Esophagus (tissue), 2 donors: Measurements from ENCODE around the gene WARS2. TPM values are rescaled to one million over a fixed set of nuclear protein-coding genes. Genes with fewer than 3 reads are reported as not detected.
A peak's percentile ranks its signal among the peaks of the same experiment; 100 is the strongest.
"Not testable (repeated sequence)": the region's sequence is repeated elsewhere in the genome, so short reads cannot be mapped to it uniquely, and the experiment has no call there.

ENCODE experiments used
- H3K27ac ChIP-seq, 2 donors: one replicate each; pipeline ENCODE4 v1.5.1; 2013; ENCODE audit warnings: low read depth in 2 of 2, mild to moderate bottlenecking in 2 of 2, inconsistent platforms in 1 of 2, low read length in 1 of 2, moderate library complexity in 1 of 2
- H3K27me3 ChIP-seq, 2 donors: one replicate each; pipeline ENCODE4 v1.6.1; 2013; ENCODE audit warnings: low read length in 2 of 2, control low read depth in 1 of 2, mild to moderate bottlenecking in 1 of 2; ENCODE audit not compliant: insufficient read depth in 2 of 2, control insufficient read depth in 1 of 2
- H3K36me3 ChIP-seq, 2 donors: one replicate each; pipeline ENCODE4 v1.6.1; 2013; ENCODE audit warnings: low read length in 1 of 2; ENCODE audit not compliant: control insufficient read depth in 2 of 2, insufficient read depth in 2 of 2
- H3K4me1 ChIP-seq, 2 donors: one replicate each; pipeline ENCODE4 v1.6.1; 2013; ENCODE audit warnings: low read length in 1 of 2; ENCODE audit not compliant: control insufficient read depth in 2 of 2, insufficient read depth in 2 of 2
- H3K4me3 ChIP-seq, 2 donors: one replicate each; pipeline ENCODE4 v1.5.1; 2013; ENCODE audit warnings: low read length in 2 of 2, mild to moderate bottlenecking in 2 of 2, low read depth in 1 of 2, moderate library complexity in 1 of 2
- H3K9me3 ChIP-seq, 2 donors: one replicate each; pipeline ENCODE4 v1.6.1; 2013; ENCODE audit warnings: mild to moderate bottlenecking in 2 of 2, low read depth in 1 of 2, low read length in 1 of 2, moderate library complexity in 1 of 2; ENCODE audit not compliant: control insufficient read depth in 2 of 2, insufficient read depth in 1 of 2
- WGBS, 2 donors: extraction: QIAGEN DNeasy Blood & Tissue Kit; methylation state at CpG; one replicate each; pipeline ENCODE4 v1.1.7; 2013; 5-methylcytosine and 5-hydroxymethylcytosine counted together
- polyA plus RNA-seq, 2 donors: library from polyadenylated mRNA; stranded (reverse); fragments of 200-250 nt; gene quantifications; one replicate each; pipeline ENCODE4 v1.2.3, GENCODE V29; 2013
- donor health status: healthy with polysubstance abuse.
- donor health status: Bipolar disorder and iron deficiency.

Gene WARS2
- 1 to 10 TPM; 3.4 to 5.0 TPM for polyA plus RNA-seq

DNA sequence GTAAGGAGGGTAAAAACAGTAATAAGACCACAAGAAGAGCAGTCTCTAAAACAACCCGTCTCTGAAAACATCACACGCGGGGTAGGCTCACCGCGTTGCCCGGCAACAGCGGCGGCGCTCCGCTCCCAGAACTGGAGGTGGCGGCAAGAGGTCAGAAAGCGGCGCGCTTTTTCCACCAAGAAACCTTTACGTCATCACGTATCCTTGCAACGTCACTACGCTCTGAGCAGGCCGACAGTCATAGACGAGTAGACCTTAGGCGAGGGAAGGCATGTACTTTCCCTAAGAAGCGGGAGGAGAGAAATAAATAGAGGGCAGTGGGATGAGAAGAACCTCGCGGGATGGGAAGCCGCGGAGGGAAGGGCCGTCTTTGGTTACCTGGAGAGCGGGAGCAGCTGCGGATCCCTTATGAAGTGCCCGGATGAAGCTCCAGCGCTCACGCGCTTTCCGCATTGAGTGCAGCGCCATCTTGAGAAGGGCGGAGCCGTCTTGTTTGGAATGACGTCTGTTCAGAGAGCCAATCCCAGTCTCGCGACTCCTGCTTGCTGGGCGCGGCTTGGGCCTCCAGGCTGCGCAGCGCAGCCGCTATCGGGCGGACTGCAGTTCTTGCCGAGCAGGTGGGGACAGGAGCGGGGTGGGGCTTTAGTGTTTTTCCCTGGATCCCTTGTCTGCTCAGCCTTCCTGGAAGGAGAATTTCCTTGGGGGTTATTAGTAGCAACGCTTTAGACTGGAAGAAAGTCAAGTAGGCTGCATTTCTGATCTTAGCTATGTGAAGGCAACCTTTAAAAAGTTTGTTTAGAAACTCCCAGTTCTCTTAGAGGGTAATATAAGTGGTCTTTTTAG is at the start of gene WARS2:
WARS2 (minus strand) TSS at position 477 of the 843 bp plus-strand sequence; CDS start at position 468, 9 bp downstream.
- WGBS, 2 donors: 0% methylated on average over 50 of the region's 50 CpGs
- Histone ChIP-seq H3K36me3 (no peaks in the 10 kb centered on the region), H3K9me3 (no peaks in the 10 kb centered on the region), H3K4me3 (peak within 1 kb of the TSS; percentile 62 to 67), H3K27me3 (no peaks in the 10 kb centered on the region), H3K4me1 (no peaks in the 10 kb centered on the region), H3K27ac (peak within 1 kb of the TSS; percentile 97 to 99)

DNA sequence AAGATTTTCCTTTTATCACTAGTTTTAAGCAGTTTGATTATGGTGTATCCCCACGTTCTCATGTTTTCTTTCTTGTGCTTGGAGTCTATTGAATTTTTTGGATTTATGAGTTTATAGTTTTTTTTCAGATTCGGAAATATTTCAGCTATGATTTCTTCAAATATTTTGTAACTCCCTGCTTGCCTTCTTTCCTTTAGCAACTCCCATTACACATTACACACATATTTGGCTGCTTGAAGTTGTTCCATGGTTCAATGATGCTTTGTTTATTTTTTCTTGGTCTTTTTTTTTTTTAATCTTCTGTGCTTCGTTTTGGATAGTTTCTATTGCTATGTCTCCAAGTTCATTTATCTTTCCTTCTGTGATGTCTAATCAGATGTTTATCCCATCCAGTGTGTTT is 48.5 kb upstream of the WARS2 start:
- Histone ChIP-seq H3K4me3 (no peak overlapping the region), H3K4me1 (no peaks in the 10 kb centered on the region), H3K9me3 (no peaks in the 10 kb centered on the region), H3K27ac (no peak overlapping the region), H3K36me3 (no peaks in the 10 kb centered on the region), H3K27me3 (no peaks in the 10 kb centered on the region)
- 63 to 68% methylated on average over 3 of the region's 3 CpGs for WGBS, 2 donors

DNA sequence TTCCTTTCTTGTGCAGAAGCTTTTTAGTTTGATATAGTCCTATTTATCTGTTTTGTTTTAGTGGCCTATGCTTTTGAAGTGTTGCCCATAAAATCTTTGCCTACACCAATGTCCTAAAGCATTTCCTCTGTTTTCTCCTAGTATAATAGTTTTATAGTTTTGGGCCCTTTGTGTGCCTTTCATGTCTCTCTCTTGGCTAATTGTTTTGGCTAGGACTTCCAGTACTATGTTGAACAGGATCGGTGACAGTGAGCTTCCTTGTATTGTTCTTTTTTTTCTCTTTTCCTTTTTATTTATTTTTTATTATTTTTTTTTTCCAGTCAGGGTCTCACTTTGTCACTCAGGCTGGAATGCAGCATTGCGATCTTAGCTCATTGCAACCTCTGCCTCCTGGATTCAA is 47.0 kb upstream of the WARS2 start:
- no peaks in the 10 kb centered on the region for H3K36me3 ChIP-seq
- H3K4me1 ChIP-seq: no peaks in the 10 kb centered on the region
- H3K9me3 ChIP-seq: no peaks in the 10 kb centered on the region
- H3K4me3 ChIP-seq: no peak overlapping the region
- no peak overlapping the region for H3K27ac ChIP-seq
- WGBS, 2 donors: 87 to 89% methylated on average over 2 of the region's 2 CpGs
- no peaks in the 10 kb centered on the region for H3K27me3 ChIP-seq

DNA sequence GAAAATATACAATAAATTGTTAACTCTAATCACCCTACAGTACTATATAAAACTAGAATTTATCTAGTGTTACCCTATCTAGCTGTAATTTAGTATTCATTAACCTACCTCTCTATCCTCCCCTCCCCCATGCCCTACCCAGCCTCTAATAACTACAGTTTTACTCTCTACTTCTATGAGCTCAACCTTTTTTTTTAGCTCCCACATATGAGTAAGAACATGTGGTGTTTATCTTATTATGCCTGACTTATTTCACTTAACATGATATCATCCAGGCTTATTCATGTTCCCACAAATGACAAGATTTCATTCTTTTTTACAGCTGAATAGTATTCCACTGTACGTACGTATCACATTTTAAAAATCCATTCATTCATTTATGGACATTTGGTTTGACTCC is 46.0 kb upstream of the WARS2 start:
- Histone ChIP-seq H3K4me1 (no peaks in the 10 kb centered on the region), H3K27me3 (no peaks in the 10 kb centered on the region)

DNA sequence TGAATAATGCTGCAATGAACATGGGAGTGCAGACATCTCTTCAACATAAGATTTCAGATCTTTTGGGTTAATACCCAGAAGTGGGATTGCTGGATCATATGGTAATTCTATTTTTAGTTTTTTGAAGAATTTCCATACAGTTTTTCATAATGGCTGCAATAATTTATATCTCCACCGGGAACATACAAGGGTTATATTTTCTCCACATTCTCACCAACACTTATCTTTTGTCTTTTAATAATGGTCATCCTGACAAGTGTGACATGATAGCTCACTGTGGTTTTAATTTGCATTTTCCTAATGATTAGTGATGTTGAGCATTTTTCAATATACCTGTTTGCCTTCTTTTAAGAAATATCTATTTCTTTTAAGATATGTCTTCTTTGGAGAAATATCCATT is 44.5 kb upstream of the WARS2 start:
- WGBS, 2 donors: 85 to 92% methylated on average over 1 of the region's 1 CpG
- no peak overlapping the region for H3K4me3 ChIP-seq

More for the DNA sequence above, 46.0 kb upstream of the WARS2 start:
- 98 to 99% methylated on average over 2 of the region's 2 CpGs for WGBS, 2 donors
- Histone ChIP-seq H3K9me3 (no peaks in the 10 kb centered on the region), H3K36me3 (no peaks in the 10 kb centered on the region), H3K27ac (no peak overlapping the region), H3K4me3 (no peak overlapping the region)

DNA sequence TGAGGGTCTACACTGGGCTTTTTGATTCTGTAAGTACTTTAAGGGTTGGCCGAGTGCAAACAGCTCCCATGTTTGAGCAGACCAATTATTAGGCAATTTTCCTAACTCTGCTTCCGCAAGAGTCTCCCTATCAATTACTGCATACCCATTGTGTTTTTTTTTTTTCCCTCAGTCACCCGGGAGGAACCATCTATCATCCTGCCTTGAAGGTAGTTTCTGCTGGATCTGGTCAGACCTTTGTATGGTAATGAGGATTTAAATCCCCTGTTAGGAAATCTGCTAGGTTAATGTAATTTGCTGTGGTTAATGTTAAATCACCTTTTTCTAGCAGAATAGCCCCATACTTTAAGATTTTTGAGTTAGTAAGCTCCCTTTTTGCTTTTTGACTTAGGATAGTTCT is 40.8 kb upstream of the WARS2 start:
- Histone ChIP-seq H3K36me3 (no peaks in the 10 kb centered on the region), H3K4me3 (no peak overlapping the region), H3K9me3 (no peaks in the 10 kb centered on the region), H3K4me1 (no peaks in the 10 kb centered on the region), H3K27me3 (no peaks in the 10 kb centered on the region), H3K27ac (no peak overlapping the region)
- WGBS, 2 donors: 75 to 80% methylated on average over 3 of the region's 3 CpGs

More for the DNA sequence above, 44.5 kb upstream of the WARS2 start:
- Histone ChIP-seq H3K9me3 (no peaks in the 10 kb centered on the region), H3K4me1 (no peaks in the 10 kb centered on the region), H3K36me3 (no peaks in the 10 kb centered on the region), H3K27me3 (no peaks in the 10 kb centered on the region), H3K27ac (no peak overlapping the region)

DNA sequence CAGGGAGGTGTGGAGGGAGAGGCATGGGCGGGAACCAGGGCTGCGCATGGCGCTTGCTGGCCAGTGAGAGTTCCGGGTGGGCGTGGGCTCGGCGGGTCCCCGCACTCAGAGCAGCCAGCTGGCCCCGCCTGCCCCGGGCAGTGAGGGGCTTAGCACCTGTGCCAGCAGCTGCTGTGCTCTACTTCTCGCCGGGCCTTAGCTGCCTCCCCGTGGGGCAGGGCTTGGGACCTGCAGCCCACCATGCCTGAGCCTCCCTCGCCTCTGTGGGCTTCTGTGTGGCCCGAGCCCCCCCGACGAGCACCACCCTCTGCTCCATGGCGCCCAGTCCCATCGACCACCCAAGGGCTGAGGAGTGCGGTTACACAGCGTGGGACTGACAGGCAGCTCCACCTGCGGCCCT is 38.6 kb upstream of the WARS2 start:
- no peak overlapping the region for H3K27ac ChIP-seq
- peaks cover 0 to 2% of the 10 kb centered on the region in 2 donors for H3K36me3 ChIP-seq
- 98% methylated on average over 21 to 22 of the region's 22 CpGs for WGBS, 2 donors

DNA sequence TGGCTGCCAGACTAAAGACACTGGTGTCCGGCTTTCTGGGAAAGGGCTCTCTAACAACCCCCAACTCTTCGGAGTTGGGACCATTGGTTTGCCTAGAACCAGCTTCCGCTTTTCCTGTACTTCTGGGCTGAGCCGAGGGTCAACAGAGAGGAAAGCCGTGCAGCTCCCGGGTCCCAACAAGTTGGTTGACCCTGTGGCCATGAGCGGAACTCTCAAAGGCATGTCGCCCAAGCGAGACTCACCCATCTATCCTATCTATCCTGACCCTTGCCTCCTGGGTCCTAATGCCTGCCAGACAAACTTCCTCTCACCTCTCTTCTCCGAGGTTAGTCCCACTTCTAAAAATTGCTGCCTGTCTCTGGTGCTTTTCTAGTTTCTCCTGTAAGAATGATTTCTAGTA is 32.5 kb upstream of the WARS2 start:
- not testable (repeated sequence) for H3K36me3 ChIP-seq, H3K9me3 ChIP-seq, H3K27me3 ChIP-seq, H3K4me3 ChIP-seq, H3K4me1 ChIP-seq, H3K27ac ChIP-seq
- 98 to 99% methylated on average over 10 of the region's 10 CpGs for WGBS, 2 donors

More for the DNA sequence above, 38.6 kb upstream of the WARS2 start:
- Histone ChIP-seq H3K4me3 (no peak overlapping the region), H3K4me1 (no peaks in the 10 kb centered on the region), H3K9me3 (no peaks in the 10 kb centered on the region), H3K27me3 (no peaks in the 10 kb centered on the region)

DNA sequence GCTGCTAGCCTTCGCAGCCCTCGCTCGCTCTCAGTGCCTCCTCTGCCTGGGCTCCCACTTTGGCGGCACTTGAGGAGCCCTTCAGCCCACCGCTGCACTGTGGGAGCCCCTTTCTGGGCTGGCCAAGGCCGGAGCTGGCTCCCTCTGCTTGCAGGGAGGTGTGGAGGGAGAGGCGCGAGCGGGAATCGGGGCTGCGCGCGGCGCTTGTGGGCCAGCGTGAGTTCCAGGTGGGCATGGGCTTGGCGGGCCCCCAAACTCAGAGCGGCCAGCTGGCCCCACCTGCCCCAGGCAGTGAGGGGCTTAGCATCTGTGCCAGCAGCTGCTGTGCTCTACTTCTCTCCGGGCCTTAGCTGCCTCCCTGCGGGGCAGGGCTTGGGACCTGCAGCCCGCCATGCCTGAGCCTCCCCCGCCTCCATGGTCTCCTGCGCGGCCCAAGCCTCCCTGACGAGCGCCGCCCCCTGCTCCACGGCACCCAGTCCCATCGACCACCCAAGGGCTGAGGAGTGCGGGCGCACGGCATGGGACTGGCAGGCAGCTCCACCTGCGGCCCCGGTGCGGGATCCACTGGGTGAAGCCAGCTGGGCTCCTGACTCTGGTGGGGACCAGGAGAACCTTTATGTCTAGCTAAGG is 31.0 kb upstream of the WARS2 start:
- WGBS, 2 donors: 95 to 96% methylated on average over 34 of the region's 34 CpGs
- H3K4me1 ChIP-seq, H3K4me3 ChIP-seq: not testable (repeated sequence)

More for the DNA sequence above, 31.0 kb upstream of the WARS2 start:
- H3K27me3 ChIP-seq, H3K27ac ChIP-seq, H3K36me3 ChIP-seq, H3K9me3 ChIP-seq: not testable (repeated sequence)
